ENCODE measurements around the gene LSM3.

DNA sequence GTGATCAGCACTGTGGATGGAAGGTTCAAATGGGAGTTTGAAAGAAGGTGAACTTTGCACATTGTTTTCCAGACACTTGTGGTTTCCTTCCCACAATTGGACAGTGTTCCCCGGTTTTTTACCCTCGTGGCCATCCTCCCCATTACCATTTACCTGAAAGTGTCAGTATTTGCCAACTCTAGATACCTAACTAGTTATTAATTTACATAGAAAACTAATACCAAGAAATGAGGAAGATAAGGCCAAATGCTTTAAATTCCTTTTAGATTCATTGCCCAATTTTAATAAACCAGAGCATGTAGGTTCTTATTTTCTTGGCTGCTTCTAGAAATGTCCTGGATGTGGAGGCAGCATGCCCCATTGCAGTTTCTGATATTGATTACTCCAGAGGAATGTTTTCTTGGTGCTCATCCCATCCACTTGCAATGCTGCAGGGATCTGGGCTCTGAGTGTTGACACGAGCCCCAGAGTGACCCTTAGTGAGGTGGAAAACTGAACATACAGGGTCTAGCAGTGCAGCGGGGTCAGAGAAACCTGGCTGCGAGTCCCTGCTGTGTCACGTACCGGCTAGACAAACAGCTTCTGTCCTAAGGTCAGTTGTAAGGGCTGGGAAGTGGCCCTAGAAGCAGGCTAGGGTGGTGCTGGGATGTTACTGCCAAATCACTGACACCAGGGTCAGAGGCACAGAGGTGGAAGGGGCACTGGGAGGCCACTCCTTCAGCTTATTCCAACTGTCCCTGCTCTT lies 23.5 kb downstream of the LSM3 start:
- TF ChIP-seq, protein P1, sequence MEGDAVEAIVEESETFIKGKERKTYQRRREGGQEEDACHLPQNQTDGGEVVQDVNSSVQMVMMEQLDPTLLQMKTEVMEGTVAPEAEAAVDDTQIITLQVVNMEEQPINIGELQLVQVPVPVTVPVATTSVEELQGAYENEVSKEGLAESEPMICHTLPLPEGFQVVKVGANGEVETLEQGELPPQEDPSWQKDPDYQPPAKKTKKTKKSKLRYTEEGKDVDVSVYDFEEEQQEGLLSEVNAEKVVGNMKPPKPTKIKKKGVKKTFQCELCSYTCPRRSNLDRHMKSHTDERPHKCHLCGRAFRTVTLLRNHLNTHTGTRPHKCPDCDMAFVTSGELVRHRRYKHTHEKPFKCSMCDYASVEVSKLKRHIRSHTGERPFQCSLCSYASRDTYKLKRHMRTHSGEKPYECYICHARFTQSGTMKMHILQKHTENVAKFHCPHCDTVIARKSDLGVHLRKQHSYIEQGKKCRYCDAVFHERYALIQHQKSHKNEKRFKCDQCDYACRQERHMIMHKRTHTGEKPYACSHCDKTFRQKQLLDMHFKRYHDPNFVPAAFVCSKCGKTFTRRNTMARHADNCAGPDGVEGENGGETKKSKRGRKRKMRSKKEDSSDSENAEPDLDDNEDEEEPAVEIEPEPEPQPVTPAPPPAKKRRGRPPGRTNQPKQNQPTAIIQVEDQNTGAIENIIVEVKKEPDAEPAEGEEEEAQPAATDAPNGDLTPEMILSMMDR (conservative IDR thresholded peaks at IDR 0.05; ENCODE audit: low read length): no peak
- TF ChIP-seq EZH2phosphoT487 (IDR thresholded peaks at IDR 0.05; ENCODE audit: borderline replicate concordance, low read depth, low read length): no peak
